ENCODE results near the gene LARGE2. TPM values are rescaled to one million over a fixed set of nuclear protein-coding genes. Genes with fewer than 3 reads are reported as not detected.

LARGE2 gene
- total RNA-seq, 1 donor from 2014 or later: 6.6 TPM

- TF ChIP-seq CTCF (IDR thresholded peaks at IDR 0.05) (no peak), POLR2A (IDR thresholded peaks at IDR 0.05) (no peak), POLR2AphosphoS5 (IDR thresholded peaks at IDR 0.05; ENCODE audit: insufficient read depth in 1 of 2, low read depth in 1 of 2) (no peak)
- no peak overlapping the region for H3K4me3 ChIP-seq
Measured at GRCh38 chr11:45924036-45924915, 1.8 kb downstream of the LARGE2 start.

GRCh38 chr11:45924927-45925326, 2.5 kb downstream of the LARGE2 start:
- no peak for TF ChIP-seq POLR2A (IDR thresholded peaks at IDR 0.05)
- no peak for TF ChIP-seq CTCF (IDR thresholded peaks at IDR 0.05)
- no peak for TF ChIP-seq POLR2AphosphoS5 (IDR thresholded peaks at IDR 0.05; ENCODE audit: insufficient read depth in 1 of 2, low read depth in 1 of 2)
- no peak overlapping the region for H3K27ac ChIP-seq
- peaks cover 13% of the 10 kb centered on the region for H3K27me3 ChIP-seq
- H3K4me1 ChIP-seq: peaks cover 27% of the 10 kb centered on the region
- intact Hi-C loops (cut with DNase I): no loop called here
- no peak for DNase-seq (ENCODE audit: extremely low spot score in 2 of 2)
- H3K9me3 ChIP-seq: no peaks in the 10 kb centered on the region
- H3K4me3 ChIP-seq: no peak overlapping the region
- no peaks in the 10 kb centered on the region for H3K36me3 ChIP-seq

More at GRCh38 chr11:45924036-45924915, 1.8 kb downstream of the LARGE2 start:
- Histone ChIP-seq H3K4me1 (peaks cover 22% of the 10 kb centered on the region), H3K9me3 (no peaks in the 10 kb centered on the region), H3K27ac (no peak overlapping the region), H3K27me3 (peaks cover 13% of the 10 kb centered on the region), H3K36me3 (no peaks in the 10 kb centered on the region)
- intact Hi-C loops (cut with DNase I): no loop called here
- no peak for DNase-seq (ENCODE audit: extremely low spot score in 2 of 2)

- TF ChIP-seq POLR2AphosphoS5 (IDR thresholded peaks at IDR 0.05; ENCODE audit: insufficient read depth in 1 of 2, low read depth in 1 of 2) (no peak), POLR2A (IDR thresholded peaks at IDR 0.05) (no peak), CTCF (IDR thresholded peaks at IDR 0.05) (no peak)
- Histone ChIP-seq H3K27ac (no peak overlapping the region), H3K36me3 (no peaks in the 10 kb centered on the region), H3K27me3 (peaks cover 13% of the 10 kb centered on the region), H3K4me1 (peaks cover 33% of the 10 kb centered on the region), H3K4me3 (no peak overlapping the region), H3K9me3 (no peaks in the 10 kb centered on the region)
- intact Hi-C loops (cut with DNase I): no loop called here
- no peak for DNase-seq (ENCODE audit: extremely low spot score in 2 of 2)
Measured at GRCh38 chr11:45925550-45925949, 3.1 kb downstream of the LARGE2 start.

- Histone ChIP-seq H3K36me3 (no peaks in the 10 kb centered on the region), H3K27ac (no peak overlapping the region), H3K9me3 (no peaks in the 10 kb centered on the region), H3K4me1 (peaks cover 38% of the 10 kb centered on the region), H3K4me3 (no peak overlapping the region), H3K27me3 (peaks cover 13% of the 10 kb centered on the region)
- intact Hi-C loops (cut with DNase I): no loop called here
- no peak for TF ChIP-seq POLR2AphosphoS5 (IDR thresholded peaks at IDR 0.05; ENCODE audit: insufficient read depth in 1 of 2, low read depth in 1 of 2)
- TF ChIP-seq CTCF (IDR thresholded peaks at IDR 0.05): no peak
- no peak for TF ChIP-seq POLR2A (IDR thresholded peaks at IDR 0.05)
- DNase-seq (ENCODE audit: extremely low spot score in 2 of 2): no peak
Measured at GRCh38 chr11:45926001-45926401, 3.5 kb downstream of the LARGE2 start.

All from vagina (tissue), 2 donors.